HG03066 (cell line): Measurements from ENCODE around the gene CFAP92.
"Not testable (repeated sequence)": the region's sequence is repeated elsewhere in the genome, so short reads cannot be mapped to it uniquely, and the experiment has no call there.

ENCODE experiments used
- ATAC-seq: cut with Tn5 transposase; IDR thresholded peaks from one replicate; pipeline ENCODE4 v1.9.1; 2021; ENCODE audit warnings: low read depth; ENCODE audit not compliant: unreplicated experiment

CFAP92 gene

GRCh38 chr3:128873244-128874022, 120.4 kb downstream of the CFAP92 start:
- ATAC-seq = no peak

- no peak for ATAC-seq
These were observed 121.1 kb downstream of the CFAP92 start for GRCh38 chr3:128872744-128873143.

GRCh38 chr3:128872282-128872681, 121.6 kb downstream of the CFAP92 start:
- no peak for ATAC-seq

- ATAC-seq = no peak
These were observed 123.5 kb downstream of the CFAP92 start for GRCh38 chr3:128870347-128870746.

GRCh38 chr3:128867200-128868125, 126.4 kb downstream of the CFAP92 start:
- ATAC-seq = no peak

GRCh38 chr3:128864849-128865804, 128.7 kb downstream of the CFAP92 start:
- not testable (repeated sequence) for ATAC-seq

- no peak for ATAC-seq
These were observed 129.5 kb downstream of the CFAP92 start for GRCh38 chr3:128864351-128864811.

GRCh38 chr3:128863560-128863959, 130.3 kb downstream of the CFAP92 start:
- no peak for ATAC-seq

GRCh38 chr3:128861491-128861890, 132.4 kb downstream of the CFAP92 start:
- no peak for ATAC-seq
